Measurements from ENCODE around the gene CCDC82. TPM values are rescaled to one million over a fixed set of nuclear protein-coding genes. Genes with fewer than 3 reads are reported as not detected.

Gene CCDC82
- total RNA-seq, 1 donor from 2014 or later, result 10.7 TPM

GRCh38 chr11:96317571-96317970, 72.1 kb downstream of the CCDC82 start:
- no peak for TF ChIP-seq CTCF (conservative IDR thresholded peaks at IDR 0.05; ENCODE audit: low read depth, low read length)
- H3K4me3 ChIP-seq (ENCODE audit: low read depth, low read length), result no peak overlapping the region
- no peak for DNase-seq (ENCODE audit: low read depth)

- H3K4me3 ChIP-seq (ENCODE audit: low read depth, low read length), result no peak overlapping the region
- TF ChIP-seq CTCF (conservative IDR thresholded peaks at IDR 0.05; ENCODE audit: low read depth, low read length), result no peak
- DNase-seq (ENCODE audit: low read depth), result no peak
Measured at GRCh38 chr11:96316869-96317268, 72.8 kb downstream of the CCDC82 start.

- H3K4me3 ChIP-seq (ENCODE audit: low read depth, low read length), result no peak overlapping the region
- no peak for TF ChIP-seq CTCF (conservative IDR thresholded peaks at IDR 0.05; ENCODE audit: low read depth, low read length)
- DNase-seq (ENCODE audit: low read depth), result no peak
Measured at GRCh38 chr11:96315476-96315875, 74.2 kb downstream of the CCDC82 start.

- DNase-seq (ENCODE audit: low read depth), result no peak
- TF ChIP-seq CTCF (conservative IDR thresholded peaks at IDR 0.05; ENCODE audit: low read depth, low read length), result no peak
- no peak overlapping the region for H3K4me3 ChIP-seq (ENCODE audit: low read depth, low read length)
Measured at GRCh38 chr11:96314326-96315020, 75.2 kb downstream of the CCDC82 start.

- no peak for DNase-seq (ENCODE audit: low read depth)
- H3K4me3 ChIP-seq (ENCODE audit: low read depth, low read length), result no peak overlapping the region
- TF ChIP-seq CTCF (conservative IDR thresholded peaks at IDR 0.05; ENCODE audit: low read depth, low read length), result no peak
Measured at GRCh38 chr11:96313163-96313562, 76.5 kb downstream of the CCDC82 start.

GRCh38 chr11:96311120-96311568, 78.6 kb downstream of the CCDC82 start:
- DNase-seq (ENCODE audit: low read depth), result no peak
- H3K4me3 ChIP-seq (ENCODE audit: low read depth, low read length), result no peak overlapping the region
- no peak for TF ChIP-seq CTCF (conservative IDR thresholded peaks at IDR 0.05; ENCODE audit: low read depth, low read length)

GRCh38 chr11:96310236-96310635, 79.5 kb downstream of the CCDC82 start:
- no peak overlapping the region for H3K4me3 ChIP-seq (ENCODE audit: low read depth, low read length)
- no peak for TF ChIP-seq CTCF (conservative IDR thresholded peaks at IDR 0.05; ENCODE audit: low read depth, low read length)
- no peak for DNase-seq (ENCODE audit: low read depth)

Measured in epithelial cell of proximal tubule (primary cell).